HG03354 (cell line): Measurements from ENCODE around the gene PMPCA.

Experiments
- ATAC-seq: cut with Tn5 transposase; IDR thresholded peaks from one replicate; pipeline ENCODE4 v1.9.1; 2021; ENCODE audit warnings: mild to moderate bottlenecking; ENCODE audit not compliant: unreplicated experiment, poor library complexity, severe bottlenecking

Gene PMPCA

GRCh38 chr9:136447173-136447778 is 36.8 kb downstream of the PMPCA start:
- ATAC-seq, result no peak

- ATAC-seq, result no peak
Observed at GRCh38 chr9:136448655-136449054, 38.2 kb downstream of the PMPCA start.

- no peak for ATAC-seq
Observed at GRCh38 chr9:136451221-136451877, 40.9 kb downstream of the PMPCA start.

GRCh38 chr9:136453326-136453725 is 42.9 kb downstream of the PMPCA start:
- no peak for ATAC-seq

GRCh38 chr9:136454026-136454796 is 43.8 kb downstream of the PMPCA start:
- no peak for ATAC-seq

GRCh38 chr9:136455043-136456002 is 44.9 kb downstream of the PMPCA start:
- ATAC-seq, result no peak

GRCh38 chr9:136456258-136456657 is 45.8 kb downstream of the PMPCA start:
- ATAC-seq, result no peak

GRCh38 chr9:136457326-136457725 is 46.9 kb downstream of the PMPCA start:
- no peak for ATAC-seq

- ATAC-seq, result no peak
Observed at GRCh38 chr9:136459425-136459824, 49.0 kb downstream of the PMPCA start.

- ATAC-seq, result no peak
Observed at GRCh38 chr9:136460772-136461325, 50.4 kb downstream of the PMPCA start.

- no peak for ATAC-seq
Observed at GRCh38 chr9:136462664-136463063, 52.2 kb downstream of the PMPCA start.

GRCh38 chr9:136463578-136463977 is 53.1 kb downstream of the PMPCA start:
- no peak for ATAC-seq

- no peak for ATAC-seq
Observed at GRCh38 chr9:136464241-136464640, 53.8 kb downstream of the PMPCA start.

GRCh38 chr9:136465500-136466154 is 55.2 kb downstream of the PMPCA start:
- no peak for ATAC-seq

GRCh38 chr9:136466155-136466541 is 55.7 kb downstream of the PMPCA start:
- ATAC-seq, result no peak

GRCh38 chr9:136467766-136468165 is 57.3 kb downstream of the PMPCA start:
- no peak for ATAC-seq

GRCh38 chr9:136470356-136470755 is 59.9 kb downstream of the PMPCA start:
- no peak for ATAC-seq

GRCh38 chr9:136470792-136471469 is 60.5 kb downstream of the PMPCA start:
- no peak for ATAC-seq
